GM19099 (cell line): ENCODE measurements around the gene SIGLEC1.

Experiments
- POLR2A ChIP-seq: IDR thresholded peaks from 3 replicates; pipeline ENCODE4 v1.6.1; 2011; ENCODE audit warnings: low read depth; ENCODE audit not compliant: insufficient read length; ENCODE audit errors: extremely low read depth

Gene SIGLEC1

DNA sequence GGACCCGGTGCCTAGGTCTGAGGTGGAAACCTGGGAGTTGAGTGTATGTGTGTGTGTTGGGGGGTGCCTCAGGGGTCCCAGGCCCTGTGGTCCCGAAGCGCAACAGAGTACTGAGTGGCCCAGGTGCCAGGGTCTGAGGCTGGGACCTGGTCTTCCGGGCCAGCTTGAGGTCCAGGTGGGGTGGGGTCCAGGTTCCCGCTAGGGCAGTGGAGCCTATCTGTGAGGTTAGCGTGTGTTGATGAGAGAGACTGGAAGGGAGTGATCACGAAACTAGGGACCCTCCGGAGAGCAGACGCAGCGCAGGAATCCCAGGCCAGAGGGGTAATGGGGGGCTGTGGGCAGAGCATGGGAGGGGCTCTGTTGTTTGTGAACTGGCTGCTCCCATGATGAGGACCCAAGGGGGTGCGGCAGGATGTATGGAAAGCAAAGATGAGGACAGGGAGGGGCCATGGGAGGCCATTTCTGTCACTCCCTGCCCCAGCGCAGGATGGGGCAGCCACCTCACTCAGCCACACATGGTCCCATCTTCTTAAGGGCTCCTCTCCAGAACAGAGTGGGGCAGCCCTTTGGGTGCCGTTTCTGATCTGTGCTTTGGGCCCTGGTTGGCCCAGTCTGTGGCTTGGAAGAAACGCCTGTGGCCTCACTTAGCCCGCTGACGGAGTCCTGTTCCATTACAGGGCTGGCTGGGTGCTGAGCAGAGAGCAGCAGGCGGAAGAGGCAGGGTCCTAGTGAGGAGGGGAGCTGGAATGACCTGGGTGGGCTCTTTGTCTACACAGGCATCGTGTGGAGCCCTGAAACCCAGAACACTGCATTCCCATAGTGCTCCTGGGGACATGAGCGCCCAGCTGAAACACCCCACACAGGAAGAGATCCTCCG lies 21.0 kb upstream of the SIGLEC1 start:
- no peak for TF ChIP-seq POLR2A

DNA sequence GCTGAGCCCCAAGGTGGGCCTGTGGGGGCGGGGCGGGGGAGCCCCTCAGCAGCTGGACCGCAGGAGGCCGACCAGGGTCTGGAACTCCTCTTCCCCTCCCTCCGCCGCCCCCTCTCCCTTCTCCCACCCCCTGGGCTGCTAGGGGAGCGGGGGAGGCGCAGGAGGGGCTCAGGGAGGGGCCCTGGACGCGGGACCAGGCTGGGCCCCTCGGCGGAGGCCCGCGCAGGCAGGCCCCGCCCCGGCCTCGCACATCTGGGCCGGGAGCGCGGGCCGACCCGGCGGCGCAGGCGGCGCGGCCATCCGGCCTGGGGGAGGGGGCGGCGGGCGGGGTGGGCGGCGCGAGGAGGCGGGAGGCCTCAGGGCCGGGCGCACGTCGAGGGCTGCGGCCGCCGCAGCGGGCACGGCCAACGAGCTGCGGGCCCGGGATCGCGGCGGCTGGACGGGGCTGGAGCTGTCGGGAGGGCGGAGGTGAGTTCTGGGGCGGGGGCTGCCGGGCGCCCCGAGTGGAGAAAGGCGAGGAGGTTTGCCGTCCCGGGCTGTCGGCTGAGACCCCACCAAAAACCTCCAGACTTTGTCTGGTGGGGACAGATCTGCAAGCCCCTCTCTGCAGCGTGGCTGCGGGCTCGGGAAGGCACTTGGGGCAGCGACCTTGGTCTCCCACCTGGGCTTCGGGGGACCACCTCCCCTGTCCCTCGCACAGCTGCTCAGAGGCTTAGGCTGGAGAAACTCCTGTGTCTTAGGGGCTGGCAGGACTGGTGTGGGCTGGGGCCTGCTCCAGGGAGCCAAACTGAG lies 20.1 kb upstream of the SIGLEC1 start, which contains the start of gene HSPA12B:
HSPA12B (plus strand) TSS at position 359 of the 792 bp plus-strand sequence. CDS start 5,990 bp downstream, outside the sequence.
- no peak for TF ChIP-seq POLR2A

- no peak for TF ChIP-seq POLR2A
Measured at GRCh38 chr20:3731944-3732326, 19.5 kb upstream of the SIGLEC1 start.

DNA sequence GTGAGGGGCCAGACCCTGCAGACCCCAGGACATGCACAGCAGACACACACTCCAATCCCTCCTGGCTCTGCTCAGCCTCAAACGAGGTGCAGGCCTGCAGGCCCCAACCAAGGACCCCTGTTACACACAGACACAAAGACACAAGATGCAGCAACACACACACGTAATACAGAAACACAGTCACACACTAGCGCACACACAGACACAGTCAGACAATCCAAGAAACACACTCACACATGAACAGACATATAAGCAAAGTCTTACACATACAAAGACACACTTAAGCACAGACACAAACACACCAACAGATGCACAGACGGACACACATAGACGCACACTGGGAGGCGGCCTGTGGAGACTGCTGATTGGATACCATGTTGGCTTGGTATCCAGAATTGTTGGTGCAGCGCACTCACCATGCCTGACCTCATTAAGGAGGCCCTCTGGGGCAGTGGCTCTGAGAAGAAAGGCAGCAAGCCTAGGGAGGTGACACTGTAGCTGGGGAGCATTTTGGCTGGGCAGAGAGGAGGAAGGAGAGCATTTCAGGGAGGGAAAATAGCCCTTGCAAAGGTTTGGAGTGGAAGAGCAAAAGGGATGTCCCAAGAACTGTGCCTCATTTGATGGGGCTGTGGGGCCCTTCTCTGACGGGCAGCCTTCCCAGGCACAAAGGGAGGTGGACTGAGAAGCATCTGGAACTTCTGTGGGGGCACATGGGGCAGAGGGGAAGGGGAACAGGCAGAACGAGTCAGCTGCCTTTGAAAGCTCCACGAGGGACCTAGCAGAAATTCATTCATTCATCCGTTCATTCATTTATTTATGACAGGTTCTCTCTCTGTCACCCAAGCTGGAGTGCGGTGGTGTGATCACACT lies 18.6 kb upstream of the SIGLEC1 start:
- no peak for TF ChIP-seq POLR2A

DNA sequence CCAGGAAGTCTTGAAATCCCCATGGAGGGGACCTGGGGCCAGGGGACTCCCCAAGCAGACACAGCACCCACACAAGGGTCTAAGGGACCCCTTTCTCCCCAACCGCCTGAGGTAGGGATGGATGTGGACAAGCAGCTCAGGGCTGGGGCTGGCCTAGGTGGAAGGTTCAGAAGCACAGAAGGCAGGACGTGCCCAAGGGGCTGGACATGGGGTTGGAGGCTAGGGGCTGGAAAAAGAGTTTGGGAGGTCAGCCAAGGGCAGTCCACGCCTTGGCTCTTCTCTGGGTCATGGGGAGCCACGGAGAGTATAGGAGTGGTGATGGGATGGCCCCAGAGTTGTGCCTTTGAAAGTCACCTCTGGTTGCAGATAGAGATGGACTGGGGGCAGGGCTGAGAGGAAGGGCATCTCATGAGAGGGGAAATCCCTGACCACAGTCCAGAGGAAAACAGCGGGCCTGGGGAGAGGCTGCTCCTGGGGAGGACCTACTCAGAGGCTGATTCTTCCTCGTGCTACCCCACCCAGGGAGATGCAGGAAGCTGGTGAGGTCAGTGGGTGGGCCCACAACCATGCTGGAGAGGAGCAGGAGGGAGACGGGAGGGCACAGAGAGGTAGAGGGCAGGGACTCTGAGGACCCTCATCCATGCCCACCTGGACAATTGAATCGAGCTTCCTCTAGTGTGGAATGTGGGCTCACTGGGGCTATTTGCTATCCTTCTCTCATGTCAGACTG lies 17.6 kb upstream of the SIGLEC1 start:
- TF ChIP-seq POLR2A = no peak

DNA sequence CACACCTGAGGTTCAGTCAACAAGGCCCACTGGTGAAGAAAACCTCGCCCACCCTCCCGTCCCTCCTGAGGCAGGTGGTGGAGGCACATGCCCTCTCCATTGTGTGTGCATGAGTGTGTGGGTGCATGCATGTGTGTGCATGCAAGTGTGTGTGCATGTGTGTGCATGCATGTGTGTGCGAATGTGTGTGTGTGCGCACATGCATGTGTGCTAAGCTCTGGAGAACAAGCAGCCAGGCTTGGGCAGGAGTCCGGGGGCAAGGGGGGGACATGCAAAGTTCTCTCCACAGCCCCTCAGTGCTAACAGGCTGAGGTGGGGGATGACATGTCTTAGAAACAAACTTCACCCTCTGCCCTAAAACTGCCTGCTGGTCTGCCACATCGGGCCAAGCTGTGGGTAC lies 17.0 kb upstream of the SIGLEC1 start:
- no peak for TF ChIP-seq POLR2A

- TF ChIP-seq POLR2A = no peak
Measured at GRCh38 chr20:3728876-3729275, 16.5 kb upstream of the SIGLEC1 start.

DNA sequence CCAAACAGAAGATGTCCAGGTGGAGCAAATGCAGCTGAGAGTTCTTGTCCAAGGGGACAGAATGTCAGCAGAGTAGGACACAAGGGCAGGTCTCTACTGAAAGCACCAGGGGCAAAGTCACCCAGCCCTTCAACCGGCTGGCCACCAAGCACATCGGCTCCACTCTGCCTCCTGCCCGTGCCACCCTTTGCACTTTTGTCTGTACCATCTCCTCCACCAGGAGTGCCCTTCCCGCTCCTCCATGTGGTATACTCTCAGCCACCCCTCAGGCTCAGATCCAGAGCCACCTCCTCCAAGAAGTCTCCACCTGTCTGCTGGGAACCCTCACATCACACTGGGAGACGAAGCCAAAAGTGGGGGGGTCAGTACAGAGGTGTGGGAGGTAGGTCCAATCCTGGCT lies 16.0 kb upstream of the SIGLEC1 start:
- no peak for TF ChIP-seq POLR2A

GRCh38 chr20:3727401-3728021 lies 15.1 kb upstream of the SIGLEC1 start:
- TF ChIP-seq POLR2A = no peak

GRCh38 chr20:3724356-3724755 lies 12.0 kb upstream of the SIGLEC1 start:
- no peak for TF ChIP-seq POLR2A

DNA sequence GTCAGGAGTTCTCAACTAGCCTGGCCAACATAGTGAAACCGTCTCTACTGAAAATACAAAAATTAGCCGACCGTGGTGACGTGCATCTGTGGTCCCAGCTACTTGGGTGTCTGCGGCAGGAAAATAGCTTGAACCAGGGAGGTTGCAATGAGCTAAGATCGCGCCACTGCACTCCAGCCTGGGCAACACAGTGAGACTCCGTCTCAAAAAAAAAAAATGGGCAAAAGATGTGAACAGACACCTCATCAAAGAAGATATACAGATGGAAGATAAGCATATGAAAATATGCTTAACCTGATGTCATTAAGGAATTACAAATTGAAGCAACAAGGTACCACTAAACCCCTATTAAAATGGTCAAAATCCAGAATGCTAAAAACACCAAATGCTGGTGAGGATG lies 10.9 kb upstream of the SIGLEC1 start:
- no peak for TF ChIP-seq POLR2A

DNA sequence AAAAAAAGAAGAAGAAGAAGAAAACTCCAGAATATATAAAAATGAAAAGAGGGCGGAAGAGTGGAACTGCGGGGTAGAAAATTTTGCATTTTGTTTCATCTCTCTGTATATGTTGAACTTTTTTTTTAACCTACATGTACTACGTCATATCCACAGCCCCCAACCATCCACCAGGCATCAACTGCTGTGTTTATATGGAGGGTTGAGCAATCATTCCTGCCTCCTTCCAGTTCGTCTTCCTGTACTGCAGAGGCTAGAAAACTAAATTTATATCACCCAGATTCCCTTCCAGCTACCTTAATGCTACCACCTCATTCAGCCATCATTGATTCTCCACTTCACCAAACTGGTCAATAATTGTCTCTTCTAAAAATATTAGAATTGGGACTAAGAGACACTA lies 9.5 kb upstream of the SIGLEC1 start:
- no peak for TF ChIP-seq POLR2A

GRCh38 chr20:3720626-3721025 lies 8.2 kb upstream of the SIGLEC1 start:
- TF ChIP-seq POLR2A = no peak

GRCh38 chr20:3720068-3720467 lies 7.7 kb upstream of the SIGLEC1 start:
- TF ChIP-seq POLR2A = no peak
